Gastroesophageal sphincter (tissue), 4 donors: Measurements from ENCODE around the gene GOLM1. TPM values are rescaled to one million over a fixed set of nuclear protein-coding genes. Genes with fewer than 3 reads are reported as not detected.
A peak's percentile ranks its signal among the peaks of the same experiment; 100 is the strongest.

Source experiments
- ATAC-seq: fragments of 150-250 bp; one replicate; pipeline ENCODE4 v1.9.1; 2016; ENCODE audit warnings: mild to moderate bottlenecking, moderate library complexity
- H3K27ac ChIP-seq, 4 donors: fragments of 200-600 bp; sonication (generic) in 3 of 4; 1 replicate in 3 of 4; 2 replicates in 1 of 4; pipeline ENCODE4 v1.5.1; 2016 to 2019
- H3K27me3 ChIP-seq: fragments of 200-600 bp; sonication (generic); one replicate; pipeline ENCODE4 v1.5.1; 2019
- H3K36me3 ChIP-seq, 2 donors: fragments of 200-600 bp; sonication (generic); one replicate each; pipeline ENCODE4 v1.5.1; 2019; ENCODE audit warnings: control low read depth in 1 of 2
- H3K4me1 ChIP-seq, 3 donors: fragments of 200-600 bp; sonication (generic); 1 replicate in 2 of 3; 2 replicates in 1 of 3; pipeline ENCODE4 v1.5.1; 2016 to 2019; ENCODE audit warnings: control low read depth in 2 of 3
- H3K4me3 ChIP-seq, 2 donors: fragments of 200-600 bp; sonication (generic); one replicate each; pipeline ENCODE4 v1.5.1; 2019; ENCODE audit warnings: mild to moderate bottlenecking in 1 of 2, moderate library complexity in 1 of 2
- H3K9me3 ChIP-seq, 3 donors: fragments of 200-600 bp; sonication (generic); one replicate each; pipeline ENCODE4 v1.5.1; 2017 to 2019; ENCODE audit warnings: control low read depth in 2 of 3
- CTCF ChIP-seq, 4 experiments: fragments of 200-600 bp in 2 of 4; fragments of 450-650 bp in 2 of 4; sonication (generic) in 1 of 4; IDR thresholded peaks; one replicate each; pipeline ENCODE4 v1.5.1; 2017 to 2019; ENCODE audit warnings: antibody characterized with exemption in 4 of 4, mild to moderate bottlenecking in 2 of 4, moderate library complexity in 2 of 4
- EP300 ChIP-seq: sonication (generic); formaldehyde crosslinking; IDR thresholded peaks from one replicate; pipeline ENCODE4 v1.6.1; 2017; ENCODE audit warnings: antibody characterized with exemption, mild to moderate bottlenecking
- POLR2A ChIP-seq, 2 donors: fragments of 450-650 bp; IDR thresholded peaks; one replicate each; pipeline ENCODE4 v1.6.1; 2017; ENCODE audit warnings: antibody characterized with exemption in 2 of 2, mild to moderate bottlenecking in 2 of 2, moderate library complexity in 1 of 2
- POLR2AphosphoS5 ChIP-seq: sonication (generic); formaldehyde crosslinking; IDR thresholded peaks from one replicate; pipeline ENCODE4 v1.6.1; 2017; ENCODE audit warnings: antibody characterized with exemption
- WGBS, 2 donors: methylation state at CpG; one replicate each; pipeline ENCODE4 v1.1.5; 2018; ENCODE audit warnings: low coverage in 1 of 2; 5-methylcytosine and 5-hydroxymethylcytosine counted together
- total RNA-seq, 4 donors: library from RNA; depleted of rRNA; stranded (reverse); fragments of >200 nt; gene quantifications; one replicate each; pipeline ENCODE4 v1.1.0, GENCODE V29; 2016

GOLM1 gene
- total RNA-seq, 4 donors from 2014 or later = 4.8 to 22.2 (median 8.0) TPM

- H3K27ac ChIP-seq = no peak overlapping the region
- TF ChIP-seq EP300 (no peak), POLR2AphosphoS5 (no peak), POLR2A (IDR thresholded peaks at IDR 0.05) (no peak), CTCF (IDR thresholded peaks at IDR 0.05) (no peak)
- H3K27me3 ChIP-seq = no peaks in the 10 kb centered on the region
- ATAC-seq = no peak
- no peak overlapping the region for H3K4me3 ChIP-seq
- WGBS, 2 donors = 65 to 75% methylated on average over 2 of the region's 2 CpGs
- peaks cover 0 to 30% of the 10 kb centered on the region in 2 donors for H3K36me3 ChIP-seq
- H3K9me3 ChIP-seq = no peaks in the 10 kb centered on the region
- peaks cover 0 to 5% (median 0%) of the 10 kb centered on the region in 3 donors for H3K4me1 ChIP-seq
Measured at GRCh38 chr9:85994191-85994590, 105.2 kb downstream of the GOLM1 start.

GRCh38 chr9:85987236-85987635, 112.1 kb downstream of the GOLM1 start:
- TF ChIP-seq CTCF (IDR thresholded peaks at IDR 0.05) = no peak
- TF ChIP-seq POLR2A (IDR thresholded peaks at IDR 0.05) = no peak
- no peak for TF ChIP-seq POLR2AphosphoS5
- TF ChIP-seq EP300 = no peak
- WGBS, 2 donors = 78 to 83% methylated on average over 2 to 3 of the region's 3 CpGs
- H3K4me3 ChIP-seq = no peak overlapping the region
- H3K27me3 ChIP-seq = no peaks in the 10 kb centered on the region
- no peaks in the 10 kb centered on the region for H3K9me3 ChIP-seq
- no peak overlapping the region for H3K27ac ChIP-seq
- peak; percentile 73 for ATAC-seq
- H3K4me1 ChIP-seq = no peaks in the 10 kb centered on the region
- H3K36me3 ChIP-seq = peaks cover 0 to 21% of the 10 kb centered on the region in 2 donors

GRCh38 chr9:85984457-85984856, 114.9 kb downstream of the GOLM1 start:
- TF ChIP-seq EP300 = no peak
- no peak for TF ChIP-seq POLR2AphosphoS5
- no peak for TF ChIP-seq POLR2A (IDR thresholded peaks at IDR 0.05)
- TF ChIP-seq CTCF (IDR thresholded peaks at IDR 0.05) = no peak
- Histone ChIP-seq H3K4me1 (peaks cover 0 to 11% (median 0%) of the 10 kb centered on the region in 3 donors), H3K27ac (no peak overlapping the region), H3K27me3 (no peaks in the 10 kb centered on the region), H3K36me3 (peaks cover 0 to 30% of the 10 kb centered on the region in 2 donors), H3K4me3 (no peak overlapping the region), H3K9me3 (no peaks in the 10 kb centered on the region)
- 69 to 96% methylated on average over 1 to 2 of the region's 2 CpGs for WGBS, 2 donors
- ATAC-seq = no peak

GRCh38 chr9:85981369-85981768, 118.0 kb downstream of the GOLM1 start:
- TF ChIP-seq EP300 (no peak), CTCF (IDR thresholded peaks at IDR 0.05) (no peak), POLR2AphosphoS5 (no peak), POLR2A (IDR thresholded peaks at IDR 0.05) (no peak)
- no peak overlapping the region for H3K4me3 ChIP-seq
- no peaks in the 10 kb centered on the region for H3K27me3 ChIP-seq
- peaks cover 0 to 43% of the 10 kb centered on the region in 2 donors for H3K36me3 ChIP-seq
- no peak overlapping the region for H3K27ac ChIP-seq
- peaks cover 0 to 11% (median 0%) of the 10 kb centered on the region in 3 donors for H3K4me1 ChIP-seq
- ATAC-seq = no peak
- 24 to 38% methylated on average over 3 of the region's 3 CpGs for WGBS, 2 donors
- no peaks in the 10 kb centered on the region for H3K9me3 ChIP-seq

- no peak overlapping the region for H3K27ac ChIP-seq
- H3K9me3 ChIP-seq = no peaks in the 10 kb centered on the region
- no peak overlapping the region for H3K4me3 ChIP-seq
- H3K27me3 ChIP-seq = no peaks in the 10 kb centered on the region
- TF ChIP-seq CTCF (IDR thresholded peaks at IDR 0.05) = no peak
- TF ChIP-seq POLR2A (IDR thresholded peaks at IDR 0.05) = no peak
- TF ChIP-seq EP300 = no peak
- TF ChIP-seq POLR2AphosphoS5 = no peak
- ATAC-seq = no peak
- H3K36me3 ChIP-seq = peaks cover 0 to 57% of the 10 kb centered on the region in 2 donors
- peaks cover 0 to 11% (median 0%) of the 10 kb centered on the region in 3 donors for H3K4me1 ChIP-seq
- WGBS, 2 donors = 67 to 72% methylated on average over 4 of the region's 4 CpGs
Measured at GRCh38 chr9:85978496-85978895, 120.9 kb downstream of the GOLM1 start.
